Activated naive CD8-positive, alpha-beta T cell (primary cell): ENCODE results near the gene GRAMD1A.

Experiments used
- H3K27ac Mint-ChIP-seq: one replicate; pipeline ENCODE4 v1.8.0; 2021; ENCODE audit warnings: mixed read lengths
- H3K27me3 Mint-ChIP-seq: one replicate; pipeline ENCODE4 v1.8.0; 2021; ENCODE audit warnings: mixed read lengths
- H3K36me3 Mint-ChIP-seq: one replicate; pipeline ENCODE4 v1.8.0; 2021; ENCODE audit warnings: mixed read lengths
- H3K4me1 Mint-ChIP-seq: one replicate; pipeline ENCODE4 v1.8.0; 2021; ENCODE audit warnings: low read depth, mixed read lengths
- H3K4me3 Mint-ChIP-seq: one replicate; pipeline ENCODE4 v1.8.0; 2021; ENCODE audit warnings: mild to moderate bottlenecking, mixed read lengths
- H3K9me3 Mint-ChIP-seq: one replicate; pipeline ENCODE4 v1.8.0; 2021; ENCODE audit warnings: low read depth, mixed read lengths

GRAMD1A gene

GRCh38 chr19:35030257-35031071, 30.3 kb downstream of the GRAMD1A start, which contains the start of gene SCN1B:
TSS of gene SCN1B (plus strand) at chr19:35030470. CDS start at chr19:35030821, 351 bp downstream.
- Mint-ChIP-seq H3K36me3 (peaks cover 3% of the 10 kb centered on the region), H3K27me3 (peaks cover 4% of the 10 kb centered on the region), H3K4me3 (peak within 1 kb of the TSS; percentile 83), H3K4me1 (peaks cover 8% of the 10 kb centered on the region), H3K9me3 (no peaks in the 10 kb centered on the region), H3K27ac (peak within 1 kb of the TSS; percentile 1)

GRCh38 chr19:35031072-35031881, 31.2 kb downstream of the GRAMD1A start:
- Mint-ChIP-seq H3K27me3 (peaks cover 4% of the 10 kb centered on the region), H3K9me3 (no peaks in the 10 kb centered on the region), H3K4me3 (peak overlapping the region; percentile 83), H3K36me3 (peaks cover 3% of the 10 kb centered on the region), H3K4me1 (peaks cover 8% of the 10 kb centered on the region), H3K27ac (peak overlapping the region; percentile 1)

GRCh38 chr19:35032356-35032865, 32.3 kb downstream of the GRAMD1A start:
- no peak overlapping the region for H3K27ac Mint-ChIP-seq

GRCh38 chr19:35033067-35034004, 33.2 kb downstream of the GRAMD1A start:
- no peak overlapping the region for H3K4me3 Mint-ChIP-seq
- H3K36me3 Mint-ChIP-seq = peaks cover 2% of the 10 kb centered on the region
- H3K9me3 Mint-ChIP-seq = no peaks in the 10 kb centered on the region
- no peak overlapping the region for H3K27ac Mint-ChIP-seq
- peaks cover 7% of the 10 kb centered on the region for H3K4me1 Mint-ChIP-seq
- peaks cover 4% of the 10 kb centered on the region for H3K27me3 Mint-ChIP-seq

More at GRCh38 chr19:35032356-35032865, 32.3 kb downstream of the GRAMD1A start:
- H3K27me3 Mint-ChIP-seq = peaks cover 4% of the 10 kb centered on the region
- peaks cover 8% of the 10 kb centered on the region for H3K4me1 Mint-ChIP-seq
- H3K36me3 Mint-ChIP-seq = peaks cover 3% of the 10 kb centered on the region
- H3K4me3 Mint-ChIP-seq = no peak overlapping the region
- H3K9me3 Mint-ChIP-seq = no peaks in the 10 kb centered on the region

- no peak overlapping the region for H3K4me3 Mint-ChIP-seq
- peaks cover 4% of the 10 kb centered on the region for H3K27me3 Mint-ChIP-seq
- H3K4me1 Mint-ChIP-seq = peaks cover 6% of the 10 kb centered on the region
- H3K27ac Mint-ChIP-seq = no peak overlapping the region
- no peaks in the 10 kb centered on the region for H3K36me3 Mint-ChIP-seq
- no peaks in the 10 kb centered on the region for H3K9me3 Mint-ChIP-seq
Observed at GRCh38 chr19:35034005-35034502, 33.9 kb downstream of the GRAMD1A start.

GRCh38 chr19:35034588-35035382, 34.7 kb downstream of the GRAMD1A start:
- Mint-ChIP-seq H3K36me3 (no peaks in the 10 kb centered on the region), H3K27ac (no peak overlapping the region), H3K4me1 (peaks cover 8% of the 10 kb centered on the region), H3K9me3 (no peaks in the 10 kb centered on the region), H3K27me3 (peaks cover 4% of the 10 kb centered on the region), H3K4me3 (no peak overlapping the region)

GRCh38 chr19:35037716-35038622, 37.8 kb downstream of the GRAMD1A start:
- Mint-ChIP-seq H3K4me3 (no peak overlapping the region), H3K27me3 (no peaks in the 10 kb centered on the region), H3K27ac (no peak overlapping the region), H3K4me1 (peaks cover 17% of the 10 kb centered on the region), H3K9me3 (no peaks in the 10 kb centered on the region), H3K36me3 (no peaks in the 10 kb centered on the region)

- Mint-ChIP-seq H3K36me3 (no peaks in the 10 kb centered on the region), H3K27ac (no peak overlapping the region), H3K4me3 (peak overlapping the region; percentile 52), H3K9me3 (no peaks in the 10 kb centered on the region), H3K27me3 (no peaks in the 10 kb centered on the region), H3K4me1 (peaks cover 17% of the 10 kb centered on the region)
Observed at GRCh38 chr19:35038623-35039512, 38.7 kb downstream of the GRAMD1A start.

GRCh38 chr19:35039881-35040825, 40.0 kb downstream of the GRAMD1A start:
- H3K36me3 Mint-ChIP-seq = no peaks in the 10 kb centered on the region
- H3K4me1 Mint-ChIP-seq = peaks cover 26% of the 10 kb centered on the region
- H3K27me3 Mint-ChIP-seq = no peaks in the 10 kb centered on the region
- H3K9me3 Mint-ChIP-seq = no peaks in the 10 kb centered on the region
- peak overlapping the region; percentile 69 for H3K4me3 Mint-ChIP-seq
- H3K27ac Mint-ChIP-seq = peak overlapping the region; percentile 76

- peaks cover 34% of the 10 kb centered on the region for H3K4me1 Mint-ChIP-seq
- H3K36me3 Mint-ChIP-seq = no peaks in the 10 kb centered on the region
- H3K9me3 Mint-ChIP-seq = no peaks in the 10 kb centered on the region
- H3K27ac Mint-ChIP-seq = peak overlapping the region; percentile 76
- no peaks in the 10 kb centered on the region for H3K27me3 Mint-ChIP-seq
- peak overlapping the region; percentile 69 for H3K4me3 Mint-ChIP-seq
Observed at GRCh38 chr19:35040826-35041547, 40.9 kb downstream of the GRAMD1A start.
